Panc1 (cell line): ENCODE data around the gene GPC3. TPM values are rescaled to one million over a fixed set of nuclear protein-coding genes. Genes with fewer than 3 reads are reported as not detected.

Source experiments
- ATAC-seq: fragments of 200-7000 bp; cut with Tn5 transposase; 2 replicates; pipeline ENCODE4 v1.9.1; 2020; ENCODE audit warnings: mild to moderate bottlenecking, moderate library complexity
- BruUV-seq: library from RNA; stranded (reverse); fragments of 400-500 nt; replicated peaks from 2 replicates; lab custom pipeline; 2021; lab: Mats Ljungman, UMichigan
- CTCF ChIA-PET: fragments of 300-600 bp; sonication (Branson Sonifier 250); formaldehyde crosslinking; loops from one replicate; lab custom pipeline; 2022; ENCODE audit warnings: antibody characterized with exemption; lab: Charles Lee
- POLR2A ChIA-PET: fragments of 300-600 bp; sonication (Branson Sonifier 250); formaldehyde crosslinking; loops from one replicate; lab custom pipeline; 2022; ENCODE audit warnings: antibody characterized with exemption; lab: Charles Lee
- DNase-seq: peaks from one replicate; pipeline ENCODE4 v3.0.0-alpha.2; 2010; ENCODE audit warnings: low read depth, low spot score
- H3K27ac ChIP-seq: 2 replicates; pipeline ENCODE4 v1.5.1; 2011; ENCODE audit warnings: mild to moderate bottlenecking, low read length, inconsistent platforms
- H3K27me3 ChIP-seq: fragments of 200-500 bp; sonication (Bioruptor generic); 2 replicates; pipeline ENCODE4 v1.6.0; 2014; ENCODE audit warnings: low read length, inconsistent platforms; ENCODE audit not compliant: control insufficient read depth, insufficient read depth
- H3K36me3 ChIP-seq: fragments of 200-500 bp; sonication (Bioruptor generic); 2 replicates; pipeline ENCODE4 v1.5.1; 2014; ENCODE audit warnings: inconsistent platforms, mild to moderate bottlenecking, low read length, moderate library complexity; ENCODE audit not compliant: control insufficient read depth, insufficient read depth
- H3K4me1 ChIP-seq: 2 replicates; pipeline ENCODE4 v1.5.1; 2011; ENCODE audit warnings: inconsistent platforms, mild to moderate bottlenecking, low read length, moderate library complexity; ENCODE audit not compliant: control insufficient read depth, insufficient read depth
- H3K4me3 ChIP-seq, 2 experiments: 2 replicates each; pipeline ENCODE4 v1.5.1; 2011 to 2012; ENCODE audit warnings: low read depth in 2 of 2, low read length in 2 of 2, mild to moderate bottlenecking in 2 of 2, inconsistent platforms in 1 of 2, moderate library complexity in 1 of 2
- H3K9me3 ChIP-seq: fragments of 200-500 bp; sonication (Bioruptor generic); 2 replicates; pipeline ENCODE4 v1.5.1; 2014; ENCODE audit warnings: low read depth, mild to moderate bottlenecking, inconsistent platforms, low read length, moderate library complexity; ENCODE audit not compliant: control insufficient read depth, insufficient read depth
- POLR2AphosphoS5 ChIP-seq: IDR thresholded peaks from 2 replicates; pipeline ENCODE4 v1.6.1; 2012; ENCODE audit warnings: mild to moderate bottlenecking, low read depth, low read length, moderate library complexity
- SIN3A ChIP-seq: IDR thresholded peaks from 2 replicates; pipeline ENCODE4 v1.6.1; 2012; ENCODE audit warnings: low read depth, mild to moderate bottlenecking, low read length, moderate library complexity, borderline replicate concordance; ENCODE audit not compliant: insufficient read depth
- TCF7L2 ChIP-seq: IDR thresholded peaks from 2 replicates; pipeline ENCODE4 v1.6.1; 2011; ENCODE audit warnings: mild to moderate bottlenecking, low read depth, low read length, inconsistent platforms
- in situ Hi-C: cut with HindIII; loops from 2 replicates; pipeline ENCODE4 v1.10.0; 2016; ENCODE audit warnings: low sequenced_read_pairs, low pct_unique_long_range_greater_than_20kb
- intact Hi-C: fragments of 100-400 bp; cut with micrococcal nuclease; formaldehyde crosslinking; loops from one replicate; pipeline ENCODE4 v1.10.0; 2022; ENCODE audit not compliant: unreplicated experiment
- total RNA-seq: library from RNA; stranded (reverse); gene quantifications from one replicate; pipeline ENCODE4 v1.2.1, GENCODE V29; 2021; ENCODE audit not compliant: unreplicated experiment
- TF ChIP-seq, protein P1 (sequence below): fragments of 450-650 bp; IDR thresholded peaks from 2 replicates; pipeline ENCODE4 v1.5.1; 2017; ENCODE audit warnings: mild to moderate bottlenecking
- TF ChIP-seq, protein P2 (sequence below), 2 experiments: IDR thresholded peaks; 2 replicates each; pipeline ENCODE4 v1.6.1; 2011 to 2012; ENCODE audit warnings: low read depth in 2 of 2, control low read depth in 1 of 2, low read length in 1 of 2, mild to moderate bottlenecking in 1 of 2, moderate library complexity in 1 of 2; ENCODE audit not compliant: insufficient read depth in 1 of 2

GPC3 gene
- total RNA-seq, 1 experiment from 2014 or later: 0.95 TPM

DNA sequence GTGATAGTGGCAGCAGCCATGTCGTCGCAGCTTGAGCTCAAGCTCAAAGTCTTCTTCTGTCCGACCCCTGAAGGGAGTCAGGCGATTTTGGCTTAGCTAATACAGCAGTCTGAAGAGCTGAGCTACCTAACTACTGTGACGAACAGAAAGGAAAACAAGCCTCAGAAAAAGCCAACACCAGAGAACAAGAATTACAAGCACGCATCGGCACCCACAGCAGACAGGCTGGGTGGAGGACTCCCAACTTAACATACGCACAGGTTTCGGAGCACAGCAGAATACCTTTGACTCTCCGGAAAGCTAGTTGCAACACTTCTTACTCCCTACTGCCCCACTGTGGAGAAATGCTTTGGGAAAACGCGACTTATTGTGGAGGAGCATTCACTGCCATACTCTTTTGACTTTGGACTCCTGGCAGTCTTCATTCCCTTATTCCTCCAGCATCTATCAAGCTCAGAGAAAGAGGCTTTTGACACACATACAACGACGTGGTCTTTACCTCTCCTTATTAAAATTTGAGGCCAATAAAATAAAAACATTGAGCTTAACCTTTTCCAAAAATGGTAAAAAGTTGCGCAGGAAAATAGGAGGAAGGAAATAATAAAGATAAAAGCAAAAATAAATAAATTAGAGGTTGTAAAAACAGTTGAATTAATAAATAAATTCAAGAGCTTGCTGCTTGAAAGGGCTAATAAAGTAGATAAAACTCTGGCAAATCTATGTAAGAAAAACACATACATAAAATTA is 41.3 kb upstream of the GPC3 start:
- intact Hi-C loops (loop anchor here (2.0 kb wide), 1 partner anchor 234 kb away; no protein-coding TSS in a partner anchor), in situ Hi-C loops (no loop called here)
- Histone ChIP-seq H3K36me3 (no peaks in the 10 kb centered on the region), H3K27me3 (peaks cover 2% of the 10 kb centered on the region; the same call in 1 of the 2 replicates), H3K27ac (no peak overlapping the region), H3K4me1 (no peaks in the 10 kb centered on the region), H3K4me3 (peak overlapping the region; percentile 12 to 46; a peak in 3 of 4 replicates), H3K9me3 (no peaks in the 10 kb centered on the region)
- BruUV-seq: no TSS peak
- ChIA-PET POLR2A (interaction anchor here (0.6 kb wide), 1 partner anchor 91 kb away, joined by 4 read pairs; no protein-coding TSS in a partner anchor), CTCF (interaction anchor here (0.5 to 1.8 kb wide), 4 partner anchors 17 to 834 kb away, joined by 3 to 10 read pairs (median 4); no protein-coding TSS in a partner anchor)
- ATAC-seq (peak; percentile 82), DNase-seq (peak; percentile 13)
- TF ChIP-seq POLR2AphosphoS5: no peak
- TF ChIP-seq TCF7L2: no peak
- TF ChIP-seq, protein P1, sequence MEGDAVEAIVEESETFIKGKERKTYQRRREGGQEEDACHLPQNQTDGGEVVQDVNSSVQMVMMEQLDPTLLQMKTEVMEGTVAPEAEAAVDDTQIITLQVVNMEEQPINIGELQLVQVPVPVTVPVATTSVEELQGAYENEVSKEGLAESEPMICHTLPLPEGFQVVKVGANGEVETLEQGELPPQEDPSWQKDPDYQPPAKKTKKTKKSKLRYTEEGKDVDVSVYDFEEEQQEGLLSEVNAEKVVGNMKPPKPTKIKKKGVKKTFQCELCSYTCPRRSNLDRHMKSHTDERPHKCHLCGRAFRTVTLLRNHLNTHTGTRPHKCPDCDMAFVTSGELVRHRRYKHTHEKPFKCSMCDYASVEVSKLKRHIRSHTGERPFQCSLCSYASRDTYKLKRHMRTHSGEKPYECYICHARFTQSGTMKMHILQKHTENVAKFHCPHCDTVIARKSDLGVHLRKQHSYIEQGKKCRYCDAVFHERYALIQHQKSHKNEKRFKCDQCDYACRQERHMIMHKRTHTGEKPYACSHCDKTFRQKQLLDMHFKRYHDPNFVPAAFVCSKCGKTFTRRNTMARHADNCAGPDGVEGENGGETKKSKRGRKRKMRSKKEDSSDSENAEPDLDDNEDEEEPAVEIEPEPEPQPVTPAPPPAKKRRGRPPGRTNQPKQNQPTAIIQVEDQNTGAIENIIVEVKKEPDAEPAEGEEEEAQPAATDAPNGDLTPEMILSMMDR: peak; percentile 72
- TF ChIP-seq, protein P2, sequence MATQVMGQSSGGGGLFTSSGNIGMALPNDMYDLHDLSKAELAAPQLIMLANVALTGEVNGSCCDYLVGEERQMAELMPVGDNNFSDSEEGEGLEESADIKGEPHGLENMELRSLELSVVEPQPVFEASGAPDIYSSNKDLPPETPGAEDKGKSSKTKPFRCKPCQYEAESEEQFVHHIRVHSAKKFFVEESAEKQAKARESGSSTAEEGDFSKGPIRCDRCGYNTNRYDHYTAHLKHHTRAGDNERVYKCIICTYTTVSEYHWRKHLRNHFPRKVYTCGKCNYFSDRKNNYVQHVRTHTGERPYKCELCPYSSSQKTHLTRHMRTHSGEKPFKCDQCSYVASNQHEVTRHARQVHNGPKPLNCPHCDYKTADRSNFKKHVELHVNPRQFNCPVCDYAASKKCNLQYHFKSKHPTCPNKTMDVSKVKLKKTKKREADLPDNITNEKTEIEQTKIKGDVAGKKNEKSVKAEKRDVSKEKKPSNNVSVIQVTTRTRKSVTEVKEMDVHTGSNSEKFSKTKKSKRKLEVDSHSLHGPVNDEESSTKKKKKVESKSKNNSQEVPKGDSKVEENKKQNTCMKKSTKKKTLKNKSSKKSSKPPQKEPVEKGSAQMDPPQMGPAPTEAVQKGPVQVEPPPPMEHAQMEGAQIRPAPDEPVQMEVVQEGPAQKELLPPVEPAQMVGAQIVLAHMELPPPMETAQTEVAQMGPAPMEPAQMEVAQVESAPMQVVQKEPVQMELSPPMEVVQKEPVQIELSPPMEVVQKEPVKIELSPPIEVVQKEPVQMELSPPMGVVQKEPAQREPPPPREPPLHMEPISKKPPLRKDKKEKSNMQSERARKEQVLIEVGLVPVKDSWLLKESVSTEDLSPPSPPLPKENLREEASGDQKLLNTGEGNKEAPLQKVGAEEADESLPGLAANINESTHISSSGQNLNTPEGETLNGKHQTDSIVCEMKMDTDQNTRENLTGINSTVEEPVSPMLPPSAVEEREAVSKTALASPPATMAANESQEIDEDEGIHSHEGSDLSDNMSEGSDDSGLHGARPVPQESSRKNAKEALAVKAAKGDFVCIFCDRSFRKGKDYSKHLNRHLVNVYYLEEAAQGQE (IDR thresholded peaks at IDR 0.05; ENCODE audit: insufficient read depth in 1 of 2, low read depth in 2 of 2, low read length in 1 of 2): no peak
- TF ChIP-seq SIN3A: no peak

DNA sequence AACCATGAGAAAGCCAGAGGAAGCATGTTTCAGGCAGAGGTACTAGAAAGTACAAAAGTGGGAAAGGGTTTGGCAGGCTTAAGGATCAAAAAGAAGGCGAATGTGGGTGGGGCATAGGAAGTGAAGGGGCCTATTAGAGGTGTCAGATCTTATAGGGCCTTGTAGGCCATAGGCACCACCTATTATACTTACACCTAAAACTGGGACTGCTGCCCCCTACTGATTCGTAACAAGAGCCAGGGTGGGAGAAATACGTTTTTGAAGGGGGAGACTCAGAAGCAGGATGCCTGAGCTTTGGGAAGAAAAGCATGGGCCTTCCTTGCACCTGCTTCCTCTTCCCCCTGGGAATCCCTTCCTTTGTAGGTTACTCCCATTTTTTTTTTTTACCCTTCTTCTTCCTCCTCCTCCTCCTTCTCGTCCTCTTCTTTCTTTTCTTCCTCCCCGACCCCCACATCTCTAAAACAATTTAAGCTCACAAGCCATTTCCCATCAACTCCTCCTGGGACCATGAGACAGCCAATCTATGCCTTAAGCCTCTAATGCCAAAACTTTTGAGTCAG is 40.7 kb upstream of the GPC3 start:
- Histone ChIP-seq H3K4me3 (peak overlapping the region in 1 of 2 experiments; percentile 46; a peak in 2 of 4 replicates), H3K27ac (no peak overlapping the region), H3K36me3 (no peaks in the 10 kb centered on the region), H3K4me1 (no peaks in the 10 kb centered on the region), H3K27me3 (peaks cover 5% of the 10 kb centered on the region), H3K9me3 (no peaks in the 10 kb centered on the region)
- intact Hi-C loops (loop anchor here (2.0 kb wide), 1 partner anchor 233 kb away; no protein-coding TSS in a partner anchor), in situ Hi-C loops (no loop called here)
- TF ChIP-seq, protein P1: no peak
- TF ChIP-seq POLR2AphosphoS5 (no peak), SIN3A (no peak), TCF7L2 (no peak)
- TF ChIP-seq, protein P2 (IDR thresholded peaks at IDR 0.05; ENCODE audit: insufficient read depth in 1 of 2, low read depth in 2 of 2, low read length in 1 of 2): no peak
- ATAC-seq (no peak), DNase-seq (no peak)
- ChIA-PET POLR2A (interaction anchor here (0.6 kb wide), 1 partner anchor 90 kb away, joined by 4 read pairs; no protein-coding TSS in a partner anchor), CTCF (interaction anchor here (0.8 to 1.8 kb wide), 2 partner anchors 17 to 234 kb away, joined by 5 to 10 read pairs; no protein-coding TSS in a partner anchor)
- no TSS peak for BruUV-seq
